SK-N-MC (cell line): ENCODE measurements around the gene EIF2B2.
A peak's percentile ranks its signal among the peaks of the same experiment; 100 is the strongest.

Experiments
- DNase-seq: peaks from one replicate; pipeline ENCODE4 v3.0.0-alpha.2; 2011; ENCODE audit warnings: low read depth, low spot score
- H3K27ac ChIP-seq: fragments of 200-600 bp; sonication (generic); 2 replicates; pipeline ENCODE4 v1.5.1; 2016; ENCODE audit warnings: mixed run types
- H3K36me3 ChIP-seq: fragments of 200-600 bp; sonication (generic); 2 replicates; pipeline ENCODE4 v1.6.1; 2017; ENCODE audit warnings: antibody characterized with exemption, low read length, mixed read lengths; ENCODE audit not compliant: insufficient read depth
- H3K4me3 ChIP-seq: fragments of 200-600 bp; sonication (generic); 2 replicates; pipeline ENCODE4 v1.5.1; 2016
- H3K9ac ChIP-seq: fragments of 200-600 bp; sonication (generic); 2 replicates; pipeline ENCODE4 v1.8.0; 2017; ENCODE audit warnings: mixed run types, mixed read lengths; ENCODE audit not compliant: insufficient read length
- H3K9me3 ChIP-seq: fragments of 200-600 bp; sonication (generic); 2 replicates; pipeline ENCODE4 v1.6.1; 2017; ENCODE audit warnings: low read depth, mild to moderate bottlenecking, antibody characterized with exemption, low read length, moderate library complexity, mixed read lengths
- EZH2 ChIP-seq: fragments of 200-600 bp; sonication (generic); IDR thresholded peaks from one replicate; pipeline ENCODE4 v1.6.1; 2017; ENCODE audit warnings: antibody characterized with exemption
- FOXP2 ChIP-seq: optimal IDR thresholded peaks from 2 replicates; pipeline ENCODE3; 2011; ENCODE audit warnings: mild to moderate bottlenecking, moderate library complexity; ENCODE audit not compliant: insufficient read depth; ENCODE audit errors: extremely low read length, control extremely low read depth
- POLR2AphosphoS5 ChIP-seq: IDR thresholded peaks from 2 replicates; pipeline ENCODE4 v1.6.1; 2012; ENCODE audit warnings: mild to moderate bottlenecking, low read depth, low read length, borderline replicate concordance

The EIF2B2 gene

DNA sequence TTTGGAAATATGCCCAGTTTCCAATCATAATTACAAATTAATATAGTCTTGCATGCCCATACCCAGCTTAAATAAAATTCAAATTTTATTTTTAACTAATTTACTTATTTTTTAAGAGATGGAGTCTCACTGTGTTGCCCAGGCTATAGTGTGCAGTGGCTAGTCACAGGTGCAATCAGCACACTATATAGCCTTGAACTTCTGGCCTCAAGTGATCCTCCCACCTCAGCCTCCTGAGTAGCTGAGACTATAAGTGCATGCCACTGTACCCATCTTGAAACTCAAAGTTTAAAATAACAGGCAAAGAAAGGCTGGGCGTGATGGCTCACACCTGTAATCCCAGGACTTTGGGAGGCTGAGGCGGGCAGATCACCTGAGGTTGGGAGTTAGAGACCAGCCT, 38.2 kb downstream of the EIF2B2 start:
- no peaks in the 10 kb centered on the region for H3K36me3 ChIP-seq
- H3K9me3 ChIP-seq, result no peaks in the 10 kb centered on the region
- H3K9ac ChIP-seq, result no peak overlapping the region
- no peak overlapping the region for H3K4me3 ChIP-seq
- no peak for DNase-seq
- no peak overlapping the region for H3K27ac ChIP-seq
- TF ChIP-seq POLR2AphosphoS5 (no peak), EZH2 (no peak), FOXP2 (no peak)

- DNase-seq, result no peak
Observed at GRCh38 chr14:75041613-75042012, 38.9 kb downstream of the EIF2B2 start.

DNA sequence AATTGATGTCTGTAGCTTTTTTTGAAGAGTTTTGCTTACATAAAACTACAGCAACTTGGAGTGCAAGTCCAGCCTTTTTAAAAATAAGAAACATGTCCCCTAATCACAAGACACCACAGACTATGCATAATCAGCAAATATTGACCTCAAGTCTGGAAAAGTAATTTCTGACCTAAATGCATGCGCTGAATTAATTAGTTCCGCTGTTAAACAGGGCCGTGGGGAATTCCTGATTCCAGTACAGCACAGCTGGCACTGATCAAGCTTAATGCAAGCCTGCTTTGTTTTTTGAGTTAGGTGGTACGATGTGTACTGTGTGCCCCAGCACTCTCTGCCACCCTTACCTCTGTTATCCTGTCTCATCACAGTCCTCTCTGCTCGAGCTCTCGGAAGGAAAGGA, 39.3 kb downstream of the EIF2B2 start:
- Histone ChIP-seq H3K4me3 (peak overlapping the region; percentile 56), H3K9ac (peak overlapping the region; percentile 11), H3K27ac (peak overlapping the region; percentile 61; the same call in 1 of the 2 replicates), H3K36me3 (no peaks in the 10 kb centered on the region), H3K9me3 (no peaks in the 10 kb centered on the region)
- TF ChIP-seq EZH2 (no peak), FOXP2 (peak; percentile 61), POLR2AphosphoS5 (peak; percentile 64; the same call in 1 of the 2 replicates)
- DNase-seq, result peak; percentile 79

More at GRCh38 chr14:75041613-75042012, 38.9 kb downstream of the EIF2B2 start:
- no peaks in the 10 kb centered on the region for H3K36me3 ChIP-seq
- no peaks in the 10 kb centered on the region for H3K9me3 ChIP-seq
- H3K9ac ChIP-seq, result peak overlapping the region; percentile 11
- H3K27ac ChIP-seq, result peak overlapping the region; percentile 61; the same call in 1 of the 2 replicates
- peak overlapping the region; percentile 56 for H3K4me3 ChIP-seq
- no peak for TF ChIP-seq EZH2
- TF ChIP-seq POLR2AphosphoS5, result no peak
- TF ChIP-seq FOXP2, result no peak

GRCh38 chr14:75044322-75044721, 41.6 kb downstream of the EIF2B2 start:
- H3K27ac ChIP-seq, result no peak overlapping the region
- H3K9me3 ChIP-seq, result no peaks in the 10 kb centered on the region
- H3K9ac ChIP-seq, result no peak overlapping the region
- H3K36me3 ChIP-seq, result no peaks in the 10 kb centered on the region
- DNase-seq, result no peak
- H3K4me3 ChIP-seq, result no peak overlapping the region; the same call in 1 of the 2 replicates
- TF ChIP-seq POLR2AphosphoS5, result no peak
- TF ChIP-seq EZH2, result no peak
- no peak for TF ChIP-seq FOXP2

GRCh38 chr14:75044752-75045151, 42.0 kb downstream of the EIF2B2 start:
- H3K36me3 ChIP-seq, result no peaks in the 10 kb centered on the region
- H3K27ac ChIP-seq, result no peak overlapping the region
- H3K9me3 ChIP-seq, result no peaks in the 10 kb centered on the region
- H3K9ac ChIP-seq, result no peak overlapping the region
- DNase-seq, result no peak
- TF ChIP-seq EZH2 (no peak), FOXP2 (no peak), POLR2AphosphoS5 (no peak)
- H3K4me3 ChIP-seq, result no peak overlapping the region

GRCh38 chr14:75046275-75046674, 43.6 kb downstream of the EIF2B2 start:
- Histone ChIP-seq H3K36me3 (no peaks in the 10 kb centered on the region), H3K27ac (no peak overlapping the region), H3K9me3 (no peaks in the 10 kb centered on the region), H3K4me3 (no peak overlapping the region), H3K9ac (no peak overlapping the region)
- TF ChIP-seq POLR2AphosphoS5 (no peak), EZH2 (no peak), FOXP2 (no peak)
- DNase-seq, result no peak

GRCh38 chr14:75046899-75047298, 44.2 kb downstream of the EIF2B2 start:
- H3K27ac ChIP-seq, result no peak overlapping the region
- no peak overlapping the region for H3K9ac ChIP-seq
- no peak for TF ChIP-seq FOXP2
- no peak for TF ChIP-seq POLR2AphosphoS5
- TF ChIP-seq EZH2, result no peak
- H3K36me3 ChIP-seq, result no peaks in the 10 kb centered on the region
- no peak for DNase-seq
- H3K4me3 ChIP-seq, result no peak overlapping the region
- no peaks in the 10 kb centered on the region for H3K9me3 ChIP-seq

DNA sequence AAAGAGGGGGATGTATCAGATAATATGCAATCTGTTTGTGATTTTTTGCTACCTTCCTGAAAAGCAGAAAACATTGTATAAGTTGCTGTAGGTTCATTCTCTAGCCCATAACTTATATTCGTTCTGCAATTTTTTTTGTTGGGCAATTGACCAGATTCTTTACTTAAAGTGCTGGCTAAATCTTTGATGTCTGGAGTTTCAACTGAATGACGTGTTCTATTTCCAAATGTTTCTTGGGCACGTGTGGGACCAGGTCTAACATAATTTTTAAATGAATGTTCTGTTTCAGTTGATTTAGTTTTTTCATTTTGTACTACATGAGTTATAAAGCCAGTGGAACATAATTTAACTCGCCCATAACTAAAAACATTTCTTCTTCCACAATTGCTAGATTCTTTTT, 44.8 kb downstream of the EIF2B2 start:
- Histone ChIP-seq H3K9me3 (no peaks in the 10 kb centered on the region), H3K36me3 (peaks cover 2% of the 10 kb centered on the region; the same call in 1 of the 2 replicates), H3K27ac (no peak overlapping the region), H3K9ac (no peak overlapping the region), H3K4me3 (no peak overlapping the region)
- no peak for DNase-seq
- TF ChIP-seq POLR2AphosphoS5 (no peak), FOXP2 (no peak), EZH2 (no peak)

GRCh38 chr14:75048101-75048500, 45.4 kb downstream of the EIF2B2 start:
- Histone ChIP-seq H3K9ac (no peak overlapping the region), H3K27ac (no peak overlapping the region), H3K36me3 (peaks cover 7% of the 10 kb centered on the region; the same call in 1 of the 2 replicates), H3K9me3 (no peaks in the 10 kb centered on the region), H3K4me3 (no peak overlapping the region)
- DNase-seq, result no peak
- TF ChIP-seq EZH2 (no peak), FOXP2 (no peak), POLR2AphosphoS5 (no peak)
